ENCODE measurements around the gene TK1. TPM values are rescaled to one million over a fixed set of nuclear protein-coding genes. Genes with fewer than 3 reads are reported as not detected.
A peak's percentile ranks its signal among the peaks of the same experiment; 100 is the strongest.
"Not testable (repeated sequence)": the region's sequence is repeated elsewhere in the genome, so short reads cannot be mapped to it uniquely, and the experiment has no call there.

TK1 gene
- total RNA-seq, 2 experiments from 2014 or later: 175 to 179 TPM

DNA sequence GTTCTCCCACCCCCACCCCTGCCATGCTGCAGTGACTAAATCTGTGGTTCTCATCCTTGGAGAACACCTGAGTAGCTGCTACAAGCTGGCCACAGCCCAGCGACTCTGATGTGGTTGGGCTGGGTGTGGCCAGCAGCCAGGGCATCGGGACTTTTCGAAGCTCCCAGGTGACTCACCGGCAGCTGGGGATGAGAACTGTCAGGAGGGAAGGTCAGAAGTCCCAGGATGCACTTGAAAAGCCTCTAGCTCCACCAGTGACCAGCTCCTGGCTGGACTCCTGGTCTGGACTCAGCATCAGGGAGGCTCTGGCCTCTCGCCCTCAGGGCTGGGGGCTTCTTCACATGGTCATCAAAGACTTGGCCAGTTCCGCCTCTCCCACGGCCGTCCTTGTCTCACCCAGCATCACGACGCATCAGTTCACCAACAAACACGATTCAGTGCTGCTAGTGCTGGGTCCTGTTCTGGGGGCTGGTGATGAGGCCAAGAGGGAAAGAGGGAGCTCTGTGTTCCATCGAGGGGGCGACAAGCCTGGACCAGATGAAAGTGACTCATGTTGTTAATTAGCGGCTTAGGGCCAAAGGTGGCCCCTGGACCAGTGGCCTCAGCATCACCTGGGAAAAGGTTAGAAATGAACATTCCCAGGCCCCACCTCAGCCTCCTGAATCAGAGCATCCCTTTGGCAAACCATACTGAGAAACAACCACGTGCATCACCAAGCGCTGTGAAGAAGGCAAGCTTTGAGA is 44.6 kb downstream of the TK1 start:
- no peaks in the 10 kb centered on the region for H3K27me3 Mint-ChIP-seq
- intact Hi-C loops (cut with micrococcal nuclease): no loop called here
- H3K4me1 Mint-ChIP-seq (ENCODE audit: low read depth): peaks cover 50% of the 10 kb centered on the region
- H3K27ac Mint-ChIP-seq: no peak overlapping the region
- CTCF ChIA-PET: interaction anchor here (3.3 kb wide), 1 partner anchor 34 kb away, joined by 10 read pairs; no protein-coding TSS in a partner anchor
- H3K9me3 Mint-ChIP-seq: no peaks in the 10 kb centered on the region
- H3K4me3 Mint-ChIP-seq: no peak overlapping the region
- peaks cover 31% of the 10 kb centered on the region for H3K36me3 Mint-ChIP-seq (ENCODE audit: low read depth)
- DNase-seq (peak; percentile 22), ATAC-seq (no peak)
- POLR2A ChIA-PET: interaction anchor here (0.6 to 19.2 kb wide), 10 partner anchors 10 to 41 kb away, joined by 3 to 335 read pairs (median 4); partner anchors contain the start of genes SYNGR2, TMC6 and TMC8
- TF ChIP-seq, protein P1, sequence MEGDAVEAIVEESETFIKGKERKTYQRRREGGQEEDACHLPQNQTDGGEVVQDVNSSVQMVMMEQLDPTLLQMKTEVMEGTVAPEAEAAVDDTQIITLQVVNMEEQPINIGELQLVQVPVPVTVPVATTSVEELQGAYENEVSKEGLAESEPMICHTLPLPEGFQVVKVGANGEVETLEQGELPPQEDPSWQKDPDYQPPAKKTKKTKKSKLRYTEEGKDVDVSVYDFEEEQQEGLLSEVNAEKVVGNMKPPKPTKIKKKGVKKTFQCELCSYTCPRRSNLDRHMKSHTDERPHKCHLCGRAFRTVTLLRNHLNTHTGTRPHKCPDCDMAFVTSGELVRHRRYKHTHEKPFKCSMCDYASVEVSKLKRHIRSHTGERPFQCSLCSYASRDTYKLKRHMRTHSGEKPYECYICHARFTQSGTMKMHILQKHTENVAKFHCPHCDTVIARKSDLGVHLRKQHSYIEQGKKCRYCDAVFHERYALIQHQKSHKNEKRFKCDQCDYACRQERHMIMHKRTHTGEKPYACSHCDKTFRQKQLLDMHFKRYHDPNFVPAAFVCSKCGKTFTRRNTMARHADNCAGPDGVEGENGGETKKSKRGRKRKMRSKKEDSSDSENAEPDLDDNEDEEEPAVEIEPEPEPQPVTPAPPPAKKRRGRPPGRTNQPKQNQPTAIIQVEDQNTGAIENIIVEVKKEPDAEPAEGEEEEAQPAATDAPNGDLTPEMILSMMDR (IDR thresholded peaks at IDR 0.05): no peak

DNA sequence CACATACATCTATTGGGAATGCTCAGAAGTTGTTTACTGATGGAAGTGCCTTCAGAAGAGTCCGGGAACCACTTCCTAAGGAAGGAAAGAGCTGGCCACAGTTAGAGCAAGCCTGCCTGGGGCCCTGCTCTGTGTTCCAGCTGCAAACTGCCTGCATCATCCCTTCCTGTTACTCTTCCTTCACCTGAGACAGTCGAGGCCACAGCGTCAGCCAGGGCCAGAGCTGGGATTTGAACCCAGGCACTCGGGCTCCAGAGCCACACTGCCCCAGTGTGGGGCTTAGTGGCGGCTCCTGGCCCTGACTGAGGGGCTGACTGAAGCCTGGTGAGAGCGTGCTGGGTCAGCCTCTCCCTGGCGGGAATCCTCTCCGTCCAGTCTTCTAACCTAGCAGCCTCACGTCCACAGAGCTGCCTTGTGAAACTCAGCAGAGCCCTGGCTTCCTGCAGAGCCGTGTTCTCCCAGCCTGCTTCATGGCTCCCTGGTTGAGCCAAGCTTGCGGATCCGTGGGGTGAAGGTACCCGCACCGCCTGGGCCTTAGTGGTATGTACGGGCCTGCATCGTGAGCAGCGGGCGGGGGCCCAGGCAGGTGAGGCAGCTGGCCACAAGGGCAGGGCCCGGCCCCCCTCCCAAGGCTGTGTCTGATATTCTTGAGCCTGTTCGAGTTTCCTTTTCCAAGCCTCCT is 45.3 kb downstream of the TK1 start:
- no peak for DNase-seq

DNA sequence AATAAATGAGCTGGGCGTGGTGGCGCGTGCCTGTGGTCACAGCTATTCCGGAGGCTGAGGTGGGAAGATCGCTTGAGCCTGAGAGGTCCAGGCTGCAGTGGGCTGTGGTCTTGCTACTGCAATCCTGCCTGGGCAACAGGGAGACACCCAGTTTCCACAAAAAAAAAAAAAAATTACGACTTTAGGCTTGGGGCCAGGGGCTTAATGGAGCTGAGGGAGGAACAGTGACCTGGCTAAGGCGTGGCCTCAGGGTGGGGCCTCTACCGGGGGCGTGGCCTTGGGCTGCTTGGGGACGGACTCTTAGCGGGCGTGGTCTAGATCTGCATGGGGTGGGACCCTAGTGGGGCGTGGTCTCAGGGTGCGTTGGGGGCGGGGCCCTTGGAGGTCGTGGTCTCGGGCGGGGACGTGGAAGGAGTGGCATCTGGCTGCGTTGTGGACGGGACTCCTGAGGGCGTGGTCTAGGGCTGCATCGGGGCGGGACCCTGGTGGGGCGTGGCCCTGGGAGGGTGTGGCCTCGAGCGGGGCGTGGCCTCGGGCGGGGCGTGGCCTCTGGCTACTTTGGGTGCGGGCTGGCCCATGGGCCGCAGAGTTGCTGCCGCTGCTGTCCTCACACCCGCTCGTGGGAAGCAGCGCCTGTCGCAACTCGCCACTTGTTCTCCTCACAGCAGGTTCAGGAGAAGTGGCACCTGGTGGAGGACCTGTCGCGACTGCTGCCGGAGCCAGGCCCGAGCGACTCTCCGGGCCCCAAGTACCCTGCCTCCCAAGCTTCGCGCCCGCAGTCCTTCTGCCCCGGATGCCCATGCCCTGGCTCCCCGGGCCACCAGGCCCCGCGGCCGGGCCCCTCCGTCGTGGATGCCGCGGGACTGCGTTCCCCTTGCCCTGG is 46.4 kb downstream of the TK1 start:
- peak; percentile 91 for ATAC-seq
- Mint-ChIP-seq H3K4me1 (ENCODE audit: low read depth) (peaks cover 67% of the 10 kb centered on the region), H3K36me3 (ENCODE audit: low read depth) (peaks cover 49% of the 10 kb centered on the region)

More for the DNA sequence above, 45.3 kb downstream of the TK1 start:
- H3K27me3 Mint-ChIP-seq: no peaks in the 10 kb centered on the region
- TF ChIP-seq, protein P1 (IDR thresholded peaks at IDR 0.05): no peak
- CTCF ChIA-PET: no interaction called here
- intact Hi-C loops (cut with micrococcal nuclease): loop anchor here (2.0 kb wide), 1 partner anchor 21 kb away; no protein-coding TSS in a partner anchor
- peaks cover 38% of the 10 kb centered on the region for H3K36me3 Mint-ChIP-seq (ENCODE audit: low read depth)
- H3K27ac Mint-ChIP-seq: no peak overlapping the region
- POLR2A ChIA-PET: interaction anchor here (0.6 to 19.2 kb wide), 11 partner anchors 11 to 41 kb away, joined by 3 to 335 read pairs (median 4); partner anchors contain the start of genes SYNGR2, TMC6 and TMC8
- ATAC-seq: no peak
- H3K4me3 Mint-ChIP-seq: no peak overlapping the region
- peaks cover 56% of the 10 kb centered on the region for H3K4me1 Mint-ChIP-seq (ENCODE audit: low read depth)
- H3K9me3 Mint-ChIP-seq: no peaks in the 10 kb centered on the region

DNA sequence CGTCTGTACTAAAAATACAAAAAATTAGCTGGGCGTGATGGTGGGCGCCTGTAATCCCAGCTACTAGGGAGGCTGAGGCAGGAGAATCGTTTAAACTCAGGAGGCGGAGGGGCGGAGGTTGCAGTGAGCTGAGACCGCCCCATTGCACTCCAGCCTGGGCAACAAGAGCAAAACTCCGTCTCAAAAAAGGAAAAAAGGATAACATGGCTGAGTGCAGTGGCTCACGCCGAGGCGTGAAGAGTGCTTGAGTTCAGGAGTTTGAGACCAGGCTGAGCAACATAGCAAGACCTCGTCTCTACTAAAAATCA is 47.0 kb downstream of the TK1 start:
- H3K4me1 Mint-ChIP-seq (ENCODE audit: low read depth): peaks cover 71% of the 10 kb centered on the region
- peak overlapping the region; percentile 28 for H3K4me3 Mint-ChIP-seq
- H3K27me3 Mint-ChIP-seq, H3K9me3 Mint-ChIP-seq, ATAC-seq, DNase-seq: not testable (repeated sequence)
- intact Hi-C loops (cut with micrococcal nuclease): loop anchor here (2.0 kb wide), 1 partner anchor 19 kb away; no protein-coding TSS in a partner anchor
- CTCF ChIA-PET: interaction anchor here (0.6 to 2.0 kb wide), 5 partner anchors 12 to 54 kb away, joined by 3 to 11 read pairs (median 5); no protein-coding TSS in a partner anchor
- H3K36me3 Mint-ChIP-seq (ENCODE audit: low read depth): peaks cover 54% of the 10 kb centered on the region
- POLR2A ChIA-PET: interaction anchor here (0.5 to 19.2 kb wide), 7 partner anchors 13 to 36 kb away, joined by 3 to 335 read pairs (median 4); partner anchors contain the start of genes TMC6 and TMC8
- peak overlapping the region; percentile 85 for H3K27ac Mint-ChIP-seq

More for the DNA sequence above, 46.4 kb downstream of the TK1 start:
- Mint-ChIP-seq H3K4me3 (peak overlapping the region; percentile 28), H3K9me3 (no peaks in the 10 kb centered on the region), H3K27me3 (no peaks in the 10 kb centered on the region), H3K27ac (peak overlapping the region; percentile 85)
- POLR2A ChIA-PET: interaction anchor here (0.5 to 19.2 kb wide), 8 partner anchors 12 to 35 kb away, joined by 3 to 335 read pairs (median 4); partner anchors contain the start of genes TMC6 and TMC8
- TF ChIP-seq, protein P1 (IDR thresholded peaks at IDR 0.05): no peak
- CTCF ChIA-PET: interaction anchor here (0.6 to 2.0 kb wide), 5 partner anchors 12 to 55 kb away, joined by 3 to 11 read pairs (median 5); no protein-coding TSS in a partner anchor
- intact Hi-C loops (cut with micrococcal nuclease): loop anchor here (2.0 kb wide), 1 partner anchor 20 kb away; no protein-coding TSS in a partner anchor
- peak; percentile 100 for DNase-seq

Data from activated CD8-positive, alpha-beta T cell treated with anti-CD3 and anti-CD28 coated beads for 36 hours (primary cell).